Measurements from ENCODE around the gene PCDHGA1.

- TF ChIP-seq CTCF (IDR thresholded peaks at IDR 0.05; ENCODE audit: low read depth, low read length, missing input control) (no peak), REST (IDR thresholded peaks at IDR 0.05) (no peak), EGR1 (IDR thresholded peaks at IDR 0.05; ENCODE audit: low read depth in 2 of 2) (no peak), TAF1 (conservative IDR thresholded peaks at IDR 0.05) (no peak), RAD21 (IDR thresholded peaks at IDR 0.05) (no peak), FOXA1 (IDR thresholded peaks at IDR 0.05) (no peak), MAX (IDR thresholded peaks at IDR 0.05) (no peak), YY1 (IDR thresholded peaks at IDR 0.05) (no peak), ATF3 (IDR thresholded peaks at IDR 0.05) (no peak), SP1 (IDR thresholded peaks at IDR 0.05) (no peak), JUND (IDR thresholded peaks at IDR 0.05) (no peak), HNF4A (conservative IDR thresholded peaks at IDR 0.05) (no peak), ZBTB33 (IDR thresholded peaks at IDR 0.05) (no peak)
Measured at GRCh38 chr5:141494761-141495452, 164.6 kb downstream of the PCDHGA1 start.

All from liver (tissue), 3 donors.